Tibial nerve (tissue), 4 donors: ENCODE results near the gene PTPRD. TPM values are rescaled to one million over a fixed set of nuclear protein-coding genes. Genes with fewer than 3 reads are reported as not detected.

Experiments used
- DNase-seq, 2 donors: peaks; one replicate each; pipeline ENCODE4 v3.0.0-alpha.2; 2019; ENCODE audit warnings: low spot score in 2 of 2
- H3K27ac ChIP-seq, 4 donors: fragments of 200-600 bp; sonication (generic) in 3 of 4; one replicate each; pipeline ENCODE4 v1.5.1; 2017 to 2019; ENCODE audit warnings: mild to moderate bottlenecking in 1 of 4
- H3K27me3 ChIP-seq, 2 donors: fragments of 200-600 bp; sonication (generic) in 1 of 2; one replicate each; pipeline versions ENCODE4 v1.5.1 to v1.6.0; 2017 to 2019
- H3K36me3 ChIP-seq, 3 donors: fragments of 200-600 bp; sonication (generic); one replicate each; pipeline ENCODE4 v1.5.1; 2018 to 2019
- H3K4me1 ChIP-seq, 4 donors: fragments of 200-600 bp; sonication (generic) in 3 of 4; one replicate each; pipeline ENCODE4 v1.5.1; 2017 to 2019
- H3K4me3 ChIP-seq, 4 donors: fragments of 200-600 bp; sonication (generic) in 3 of 4; one replicate each; pipeline ENCODE4 v1.5.1; 2017 to 2019; ENCODE audit warnings: mild to moderate bottlenecking in 1 of 4, moderate library complexity in 1 of 4
- H3K9me3 ChIP-seq, 4 donors: fragments of 200-600 bp; sonication (generic) in 3 of 4; one replicate each; pipeline ENCODE4 v1.5.1; 2017 to 2019
- EP300 ChIP-seq, 2 donors: sonication (generic); formaldehyde crosslinking; IDR thresholded peaks; one replicate each; pipeline ENCODE4 v1.6.1; 2017; ENCODE audit warnings: antibody characterized with exemption in 2 of 2, mild to moderate bottlenecking in 1 of 2
- POLR2A ChIP-seq, 2 donors: fragments of 450-650 bp; IDR thresholded peaks; one replicate each; pipeline ENCODE4 v1.6.1; 2017; ENCODE audit warnings: antibody characterized with exemption in 2 of 2, mild to moderate bottlenecking in 2 of 2, moderate library complexity in 2 of 2
- WGBS, 2 donors: methylation state at CpG; one replicate each; pipeline ENCODE4 v1.1.5; 2018; 5-methylcytosine and 5-hydroxymethylcytosine counted together
- total RNA-seq, 4 donors: library from RNA; depleted of rRNA; stranded (reverse); fragments of >200 nt; gene quantifications; one replicate each; pipeline ENCODE4 v1.1.0, GENCODE V29; 2016
- TF ChIP-seq, protein P1 (sequence below), 5 experiments: fragments of 200-600 bp in 3 of 5; fragments of 450-650 bp in 2 of 5; sonication (generic) in 3 of 5; IDR thresholded peaks; one replicate each; pipeline ENCODE4 v1.5.1; 2016 to 2019; ENCODE audit warnings: antibody characterized with exemption in 5 of 5, mild to moderate bottlenecking in 3 of 5, moderate library complexity in 2 of 5

Gene PTPRD
- total RNA-seq, 4 donors from 2014 or later = 1.7 to 13.2 (median 5.1) TPM

- 60 to 71% methylated on average over 4 of the region's 4 CpGs for WGBS, 2 donors
Observed at GRCh38 chr9:8395022-8395421, 2217.8 kb downstream of the PTPRD start.

DNA sequence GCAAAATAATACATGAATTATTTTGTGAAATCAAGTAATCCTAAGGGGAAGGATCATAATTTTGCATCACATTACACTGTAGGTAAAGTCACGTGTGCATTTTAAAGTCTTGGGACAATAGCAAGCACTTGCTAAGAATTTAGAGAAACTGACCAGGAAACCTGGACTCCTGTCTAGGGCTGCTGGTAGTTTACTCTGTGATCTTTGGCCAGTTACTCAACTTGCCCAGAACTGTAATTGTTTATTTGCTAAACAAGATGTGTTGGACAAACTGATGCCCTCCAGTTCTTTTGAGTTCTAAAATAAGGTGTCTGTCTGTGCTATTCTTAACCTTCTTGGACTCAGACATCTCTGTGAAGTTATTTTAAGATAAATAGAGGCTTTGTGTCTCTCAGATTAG is 2218.5 kb downstream of the PTPRD start:
- no peak overlapping the region for H3K4me3 ChIP-seq
- H3K4me1 ChIP-seq = no peaks in the 10 kb centered on the region
- WGBS, 2 donors = 90 to 100% methylated on average over 1 of the region's 1 CpG
- H3K27me3 ChIP-seq = no peaks in the 10 kb centered on the region
- no peaks in the 10 kb centered on the region for H3K36me3 ChIP-seq
- no peak for DNase-seq
- no peak overlapping the region for H3K27ac ChIP-seq
- no peaks in the 10 kb centered on the region for H3K9me3 ChIP-seq
- TF ChIP-seq POLR2A (IDR thresholded peaks at IDR 0.05) = no peak
- TF ChIP-seq, protein P1, sequence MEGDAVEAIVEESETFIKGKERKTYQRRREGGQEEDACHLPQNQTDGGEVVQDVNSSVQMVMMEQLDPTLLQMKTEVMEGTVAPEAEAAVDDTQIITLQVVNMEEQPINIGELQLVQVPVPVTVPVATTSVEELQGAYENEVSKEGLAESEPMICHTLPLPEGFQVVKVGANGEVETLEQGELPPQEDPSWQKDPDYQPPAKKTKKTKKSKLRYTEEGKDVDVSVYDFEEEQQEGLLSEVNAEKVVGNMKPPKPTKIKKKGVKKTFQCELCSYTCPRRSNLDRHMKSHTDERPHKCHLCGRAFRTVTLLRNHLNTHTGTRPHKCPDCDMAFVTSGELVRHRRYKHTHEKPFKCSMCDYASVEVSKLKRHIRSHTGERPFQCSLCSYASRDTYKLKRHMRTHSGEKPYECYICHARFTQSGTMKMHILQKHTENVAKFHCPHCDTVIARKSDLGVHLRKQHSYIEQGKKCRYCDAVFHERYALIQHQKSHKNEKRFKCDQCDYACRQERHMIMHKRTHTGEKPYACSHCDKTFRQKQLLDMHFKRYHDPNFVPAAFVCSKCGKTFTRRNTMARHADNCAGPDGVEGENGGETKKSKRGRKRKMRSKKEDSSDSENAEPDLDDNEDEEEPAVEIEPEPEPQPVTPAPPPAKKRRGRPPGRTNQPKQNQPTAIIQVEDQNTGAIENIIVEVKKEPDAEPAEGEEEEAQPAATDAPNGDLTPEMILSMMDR (IDR thresholded peaks at IDR 0.05) = no peak
- TF ChIP-seq EP300 (IDR thresholded peaks at IDR 0.05) = no peak

More at GRCh38 chr9:8395022-8395421, 2217.8 kb downstream of the PTPRD start:
- Histone ChIP-seq H3K9me3 (no peaks in the 10 kb centered on the region), H3K36me3 (no peaks in the 10 kb centered on the region), H3K4me1 (no peaks in the 10 kb centered on the region), H3K4me3 (no peak overlapping the region), H3K27ac (no peak overlapping the region), H3K27me3 (no peaks in the 10 kb centered on the region)
- no peak for TF ChIP-seq POLR2A (IDR thresholded peaks at IDR 0.05)
- DNase-seq = no peak

- Histone ChIP-seq H3K4me1 (no peaks in the 10 kb centered on the region), H3K27me3 (no peaks in the 10 kb centered on the region), H3K36me3 (no peaks in the 10 kb centered on the region), H3K9me3 (no peaks in the 10 kb centered on the region), H3K27ac (no peak overlapping the region), H3K4me3 (no peak overlapping the region)
- DNase-seq = no peak
- TF ChIP-seq EP300 (IDR thresholded peaks at IDR 0.05) (no peak), POLR2A (IDR thresholded peaks at IDR 0.05) (no peak)
- TF ChIP-seq, protein P1 (IDR thresholded peaks at IDR 0.05) = no peak
Observed at GRCh38 chr9:8392866-8393265, 2219.9 kb downstream of the PTPRD start.

DNA sequence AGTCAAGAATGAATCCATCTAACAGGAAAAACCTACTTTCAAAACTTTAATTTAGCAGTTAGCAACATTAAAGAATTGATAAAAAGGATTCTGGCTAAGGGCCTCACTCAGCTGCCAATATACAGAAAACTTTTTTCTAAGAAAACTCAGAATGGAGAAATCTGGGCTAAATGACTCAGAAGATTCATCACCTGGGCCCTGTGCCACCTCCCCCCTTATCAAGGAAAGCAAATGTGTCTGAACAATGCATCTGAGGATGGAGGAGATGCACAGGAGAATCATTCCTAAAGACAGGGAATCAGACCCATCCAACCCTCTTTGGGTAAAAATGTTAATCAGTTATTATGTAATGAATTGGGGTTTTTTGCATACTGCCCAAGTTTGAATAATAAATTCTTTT is 2221.2 kb downstream of the PTPRD start:
- Histone ChIP-seq H3K27me3 (no peaks in the 10 kb centered on the region), H3K4me1 (no peaks in the 10 kb centered on the region), H3K9me3 (no peaks in the 10 kb centered on the region), H3K4me3 (no peak overlapping the region), H3K27ac (no peak overlapping the region), H3K36me3 (no peaks in the 10 kb centered on the region)
- no peak for TF ChIP-seq EP300 (IDR thresholded peaks at IDR 0.05)
- TF ChIP-seq, protein P1 (IDR thresholded peaks at IDR 0.05) = no peak
- no peak for TF ChIP-seq POLR2A (IDR thresholded peaks at IDR 0.05)
- DNase-seq = no peak

DNA sequence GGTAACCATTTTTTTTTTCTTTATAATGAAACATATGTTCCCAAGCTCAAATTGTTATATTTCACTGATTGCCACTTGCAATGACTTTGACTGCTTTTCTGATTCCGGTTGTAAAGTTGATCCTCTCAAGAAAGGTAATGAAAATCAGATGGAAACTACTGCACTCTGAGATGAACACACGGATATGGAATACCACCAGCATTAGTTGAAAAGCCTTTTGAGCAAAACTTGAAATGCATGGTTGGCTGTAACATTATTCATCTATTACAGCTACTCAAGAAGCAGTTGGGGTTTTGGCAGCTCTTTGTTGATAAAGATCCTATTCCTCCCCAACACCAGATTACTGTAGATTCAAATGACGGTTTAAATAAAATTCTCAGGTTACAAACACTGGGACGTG is 2221.7 kb downstream of the PTPRD start:
- no peak overlapping the region for H3K27ac ChIP-seq
- TF ChIP-seq POLR2A (IDR thresholded peaks at IDR 0.05) = no peak
- TF ChIP-seq, protein P1 (IDR thresholded peaks at IDR 0.05) = no peak
- no peak for TF ChIP-seq EP300 (IDR thresholded peaks at IDR 0.05)
- no peaks in the 10 kb centered on the region for H3K4me1 ChIP-seq
- 85 to 87% methylated on average over 4 of the region's 4 CpGs for WGBS, 2 donors
- no peaks in the 10 kb centered on the region for H3K36me3 ChIP-seq
- H3K9me3 ChIP-seq = no peaks in the 10 kb centered on the region
- H3K27me3 ChIP-seq = no peaks in the 10 kb centered on the region
- no peak overlapping the region for H3K4me3 ChIP-seq
- DNase-seq = no peak

DNA sequence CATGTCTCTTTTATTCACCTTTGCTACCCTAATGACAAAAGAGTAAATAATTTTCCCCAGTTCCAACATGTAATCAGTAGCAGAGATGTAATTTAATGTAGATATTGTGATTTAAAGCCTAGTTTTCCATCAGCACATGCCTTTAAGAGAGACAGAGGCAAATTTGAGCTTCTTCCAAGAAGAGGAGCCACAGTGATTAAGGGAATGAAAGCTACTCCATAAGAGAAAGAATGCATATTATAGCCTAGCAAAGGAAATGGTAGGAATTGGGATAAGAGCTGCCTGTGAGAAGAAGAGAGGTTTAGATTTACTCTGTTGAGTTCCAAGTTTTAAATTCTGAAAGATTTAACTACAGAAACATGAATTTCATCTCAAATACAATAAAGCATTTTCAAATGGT is 2222.2 kb downstream of the PTPRD start:
- no peak overlapping the region for H3K27ac ChIP-seq
- H3K9me3 ChIP-seq = no peaks in the 10 kb centered on the region
- no peak for DNase-seq
- H3K27me3 ChIP-seq = no peaks in the 10 kb centered on the region
- H3K36me3 ChIP-seq = no peaks in the 10 kb centered on the region
- no peaks in the 10 kb centered on the region for H3K4me1 ChIP-seq
- TF ChIP-seq POLR2A (IDR thresholded peaks at IDR 0.05) = no peak
- no peak overlapping the region for H3K4me3 ChIP-seq
